GM12801 (cell line): Measurements from ENCODE around the gene PDK2.

ENCODE experiments used
- TF ChIP-seq, protein P1 (sequence below): IDR thresholded peaks from one replicate; pipeline ENCODE4 v1.5.1; 2011; ENCODE audit warnings: control low read depth; ENCODE audit not compliant: insufficient read length; ENCODE audit errors: extremely low read depth

Gene PDK2

GRCh38 chr17:50127697-50128361 is 32.7 kb downstream of the PDK2 start:
- TF ChIP-seq, protein P1, sequence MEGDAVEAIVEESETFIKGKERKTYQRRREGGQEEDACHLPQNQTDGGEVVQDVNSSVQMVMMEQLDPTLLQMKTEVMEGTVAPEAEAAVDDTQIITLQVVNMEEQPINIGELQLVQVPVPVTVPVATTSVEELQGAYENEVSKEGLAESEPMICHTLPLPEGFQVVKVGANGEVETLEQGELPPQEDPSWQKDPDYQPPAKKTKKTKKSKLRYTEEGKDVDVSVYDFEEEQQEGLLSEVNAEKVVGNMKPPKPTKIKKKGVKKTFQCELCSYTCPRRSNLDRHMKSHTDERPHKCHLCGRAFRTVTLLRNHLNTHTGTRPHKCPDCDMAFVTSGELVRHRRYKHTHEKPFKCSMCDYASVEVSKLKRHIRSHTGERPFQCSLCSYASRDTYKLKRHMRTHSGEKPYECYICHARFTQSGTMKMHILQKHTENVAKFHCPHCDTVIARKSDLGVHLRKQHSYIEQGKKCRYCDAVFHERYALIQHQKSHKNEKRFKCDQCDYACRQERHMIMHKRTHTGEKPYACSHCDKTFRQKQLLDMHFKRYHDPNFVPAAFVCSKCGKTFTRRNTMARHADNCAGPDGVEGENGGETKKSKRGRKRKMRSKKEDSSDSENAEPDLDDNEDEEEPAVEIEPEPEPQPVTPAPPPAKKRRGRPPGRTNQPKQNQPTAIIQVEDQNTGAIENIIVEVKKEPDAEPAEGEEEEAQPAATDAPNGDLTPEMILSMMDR: no peak

DNA sequence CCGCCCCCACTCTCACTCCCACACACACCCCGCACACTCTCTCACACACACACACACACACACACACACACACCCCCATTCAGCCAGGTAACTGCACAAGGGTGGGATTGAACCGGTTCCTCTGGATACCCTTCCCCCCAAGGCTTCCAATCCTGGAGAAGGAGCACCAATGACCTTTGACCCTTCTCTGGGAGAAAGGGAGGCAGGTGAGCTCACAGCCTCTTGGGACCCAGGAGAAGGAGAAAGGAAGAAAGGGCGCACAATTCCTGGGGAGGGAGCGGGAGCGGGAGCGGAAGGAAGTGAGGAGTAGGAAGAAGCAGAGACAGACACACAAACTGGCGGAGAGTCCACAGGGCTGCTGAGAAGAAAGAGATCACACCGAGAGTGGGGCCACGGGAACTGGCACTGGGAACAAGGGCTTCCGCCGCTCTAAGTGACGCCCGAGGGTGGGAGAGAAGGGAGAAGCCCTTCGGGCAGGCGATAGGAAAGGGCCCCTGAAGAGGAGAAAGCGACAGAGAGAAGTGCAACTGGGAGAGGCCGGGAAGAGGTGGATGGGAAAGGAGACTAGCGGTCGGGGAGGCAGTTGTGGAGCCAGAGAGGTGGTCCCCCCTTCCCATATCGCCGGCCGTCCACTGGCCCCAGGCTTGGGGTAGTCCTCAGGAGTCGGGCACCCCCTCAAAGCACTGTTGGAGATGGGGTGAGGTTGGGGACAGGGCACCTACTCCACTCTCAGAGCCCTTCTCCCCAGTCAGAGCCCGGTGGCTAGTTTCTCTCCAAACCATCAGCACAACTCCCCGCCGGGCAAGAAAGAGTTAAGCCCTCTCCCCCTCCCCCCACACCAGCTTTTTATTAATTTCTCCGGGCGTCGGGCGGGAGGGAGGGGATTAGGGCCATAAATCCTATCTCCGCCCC is 33.5 kb downstream of the PDK2 start:
- TF ChIP-seq, protein P1: no peak

- TF ChIP-seq, protein P1: no peak
These were observed 34.2 kb downstream of the PDK2 start for GRCh38 chr17:50129353-50129727.

- TF ChIP-seq, protein P1: no peak
These were observed 34.8 kb downstream of the PDK2 start, which contains the start of gene SAMD14 for GRCh38 chr17:50129728-50130558. TSS of gene SAMD14 (minus strand) at chr17:50130160. CDS start at chr17:50124959, 5,201 bp downstream.

GRCh38 chr17:50130559-50131305 is 35.6 kb downstream of the PDK2 start:
- TF ChIP-seq, protein P1: no peak

- TF ChIP-seq, protein P1: no peak
These were observed 37.1 kb downstream of the PDK2 start for GRCh38 chr17:50132104-50132794.
